Fibroblast of pulmonary artery (primary cell): ENCODE measurements around the gene IFIT1.

ENCODE experiments used
- DNase-seq: peaks from one replicate; pipeline ENCODE4 v3.0.0-alpha.2; 2010; ENCODE audit warnings: low read depth
- H3K4me3 ChIP-seq: replicated peaks from 2 replicates; pipeline ENCODE4 v1.5.1; 2011; ENCODE audit warnings: low read depth, mild to moderate bottlenecking, control low read depth, low read length, moderate library complexity
- CTCF ChIP-seq: IDR thresholded peaks from 2 replicates; pipeline ENCODE4 v1.5.1; 2011; ENCODE audit warnings: mild to moderate bottlenecking, control low read depth, low read length, inconsistent platforms; ENCODE audit errors: missing control alignments

The IFIT1 gene

GRCh38 chr10:89414879-89415821, 22.7 kb downstream of the IFIT1 start:
- peak; percentile 29 for DNase-seq
- no peak for TF ChIP-seq CTCF
- peak overlapping the region; percentile 68 for H3K4me3 ChIP-seq

- no peak overlapping the region for H3K4me3 ChIP-seq
- no peak for TF ChIP-seq CTCF
- DNase-seq, result no peak
These were observed 24.0 kb downstream of the IFIT1 start for GRCh38 chr10:89416465-89416864.

- H3K4me3 ChIP-seq, result peak overlapping the region; percentile 14
- TF ChIP-seq CTCF, result peak; percentile 59
- peak; percentile 49 for DNase-seq
These were observed 27.1 kb downstream of the IFIT1 start for GRCh38 chr10:89419548-89419947.

- no peak for DNase-seq
- no peak for TF ChIP-seq CTCF
- no peak overlapping the region for H3K4me3 ChIP-seq
These were observed 28.6 kb downstream of the IFIT1 start for GRCh38 chr10:89421018-89421476.

GRCh38 chr10:89425000-89425399, 32.6 kb downstream of the IFIT1 start:
- TF ChIP-seq CTCF, result no peak
- no peak overlapping the region for H3K4me3 ChIP-seq
- no peak for DNase-seq

- DNase-seq, result peak; percentile 83
- H3K4me3 ChIP-seq, result no peak overlapping the region
- TF ChIP-seq CTCF, result peak; percentile 80
These were observed 33.9 kb downstream of the IFIT1 start for GRCh38 chr10:89426230-89426868.
